GM10847 (cell line): ENCODE measurements around the gene FRAT1.

Experiments used
- POLR2A ChIP-seq: IDR thresholded peaks from 2 replicates; pipeline ENCODE4 v1.6.1; 2011; ENCODE audit not compliant: insufficient read length; ENCODE audit errors: extremely low read depth

The FRAT1 gene

GRCh38 chr10:97302088-97302791, 16.8 kb upstream of the FRAT1 start:
- TF ChIP-seq POLR2A = no peak

- TF ChIP-seq POLR2A = no peak
Measured at GRCh38 chr10:97307441-97307840, 11.6 kb upstream of the FRAT1 start.

- TF ChIP-seq POLR2A = no peak
Measured at GRCh38 chr10:97307866-97308780, 10.9 kb upstream of the FRAT1 start.

GRCh38 chr10:97311111-97311626, 7.9 kb upstream of the FRAT1 start:
- no peak for TF ChIP-seq POLR2A

GRCh38 chr10:97312897-97313296, 6.2 kb upstream of the FRAT1 start:
- no peak for TF ChIP-seq POLR2A

GRCh38 chr10:97314671-97315070, 4.4 kb upstream of the FRAT1 start:
- TF ChIP-seq POLR2A = no peak

GRCh38 chr10:97319671-97320479, 804 bp downstream of the FRAT1 start:
- no peak for TF ChIP-seq POLR2A

GRCh38 chr10:97320480-97321031, 1.5 kb downstream of the FRAT1 start:
- TF ChIP-seq POLR2A = no peak

- no peak for TF ChIP-seq POLR2A
Measured at GRCh38 chr10:97321032-97321803, 2.1 kb downstream of the FRAT1 start.

- no peak for TF ChIP-seq POLR2A
Measured at GRCh38 chr10:97321804-97322190, 2.7 kb downstream of the FRAT1 start.

GRCh38 chr10:97323501-97323900, 4.4 kb downstream of the FRAT1 start:
- no peak for TF ChIP-seq POLR2A

GRCh38 chr10:97325754-97326153, 6.7 kb downstream of the FRAT1 start:
- TF ChIP-seq POLR2A = no peak

- TF ChIP-seq POLR2A = no peak
Measured at GRCh38 chr10:97327348-97328294, 8.6 kb downstream of the FRAT1 start.

- no peak for TF ChIP-seq POLR2A
Measured at GRCh38 chr10:97328646-97329453, 9.8 kb downstream of the FRAT1 start.
